Stimulated activated effector memory CD8-positive, alpha-beta T cell treated with anti-CD3 and anti-CD28 coated beads, Interleukin-12 subunit alpha, Interleukin-12 subunit beta, amount 100 ng/mL, for 72 hours (primary cell): ENCODE results near the gene C15orf61.
A peak's percentile ranks its signal among the peaks of the same experiment; 100 is the strongest.

Experiments used
- ATAC-seq: fragments of 150-1000 bp; cut with Tn5 transposase; 2 replicates; pipeline ENCODE4 v1.10.0; 2021
- DNase-seq, 2 donors: peaks; one replicate each; pipeline ENCODE4 v3.0.0; 2021 to 2022; ENCODE audit warnings: low spot score in 2 of 2
- H3K27ac Mint-ChIP-seq: one replicate; pipeline ENCODE4 v1.8.0; 2022; ENCODE audit warnings: mild to moderate bottlenecking, mixed read lengths
- H3K36me3 Mint-ChIP-seq: one replicate; pipeline ENCODE4 v1.8.0; 2022; ENCODE audit warnings: mild to moderate bottlenecking, mixed read lengths
- H3K4me1 Mint-ChIP-seq: one replicate; pipeline ENCODE4 v1.8.0; 2022; ENCODE audit warnings: mixed read lengths
- H3K4me3 Mint-ChIP-seq: one replicate; pipeline ENCODE4 v1.8.0; 2022; ENCODE audit warnings: mild to moderate bottlenecking, mixed read lengths
- H3K9me3 Mint-ChIP-seq: one replicate; pipeline ENCODE4 v1.8.0; 2022; ENCODE audit warnings: mixed read lengths

Gene C15orf61

GRCh38 chr15:67508407-67508806, 12.5 kb upstream of the C15orf61 start:
- peaks cover 19% of the 10 kb centered on the region for H3K36me3 Mint-ChIP-seq
- DNase-seq (no peak), ATAC-seq (no peak)
- no peak overlapping the region for H3K4me3 Mint-ChIP-seq
- H3K4me1 Mint-ChIP-seq, result no peaks in the 10 kb centered on the region
- H3K9me3 Mint-ChIP-seq, result no peaks in the 10 kb centered on the region
- no peak overlapping the region for H3K27ac Mint-ChIP-seq

GRCh38 chr15:67509918-67510317, 11.0 kb upstream of the C15orf61 start:
- H3K4me1 Mint-ChIP-seq, result no peaks in the 10 kb centered on the region
- H3K27ac Mint-ChIP-seq, result no peak overlapping the region
- no peak overlapping the region for H3K4me3 Mint-ChIP-seq
- ATAC-seq (no peak), DNase-seq (no peak)
- peaks cover 23% of the 10 kb centered on the region for H3K36me3 Mint-ChIP-seq
- no peaks in the 10 kb centered on the region for H3K9me3 Mint-ChIP-seq

GRCh38 chr15:67510597-67511190, 10.2 kb upstream of the C15orf61 start:
- peaks cover 28% of the 10 kb centered on the region for H3K36me3 Mint-ChIP-seq
- H3K4me1 Mint-ChIP-seq, result no peaks in the 10 kb centered on the region
- DNase-seq (no peak), ATAC-seq (no peak)
- H3K27ac Mint-ChIP-seq, result no peak overlapping the region
- no peak overlapping the region for H3K4me3 Mint-ChIP-seq
- H3K9me3 Mint-ChIP-seq, result no peaks in the 10 kb centered on the region

DNA sequence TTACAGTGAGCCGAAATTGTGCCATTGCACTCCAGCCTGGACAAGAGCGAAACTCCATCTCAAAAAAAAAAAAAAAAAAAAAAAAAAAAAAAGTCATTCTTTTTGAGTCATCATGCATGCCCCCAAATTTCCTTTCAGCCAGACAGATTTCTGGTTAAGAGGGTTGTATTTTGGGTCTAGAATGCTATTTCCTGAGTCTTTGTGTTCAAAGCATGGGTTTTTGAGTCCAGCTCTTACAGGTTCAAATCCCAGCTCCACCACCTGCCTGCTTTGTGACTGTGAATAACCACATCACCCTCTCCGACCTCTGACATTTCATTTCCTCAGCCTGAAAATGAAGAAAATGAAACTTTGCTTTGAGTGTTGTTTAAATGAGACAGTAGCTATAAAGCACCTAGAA, 9.3 kb upstream of the C15orf61 start:
- no peak overlapping the region for H3K4me3 Mint-ChIP-seq
- no peak for DNase-seq
- H3K36me3 Mint-ChIP-seq, result peaks cover 28% of the 10 kb centered on the region
- H3K27ac Mint-ChIP-seq, result no peak overlapping the region
- ATAC-seq, result no peak
- H3K4me1 Mint-ChIP-seq, result no peaks in the 10 kb centered on the region
- H3K9me3 Mint-ChIP-seq, result no peaks in the 10 kb centered on the region

GRCh38 chr15:67512140-67512539, 8.8 kb upstream of the C15orf61 start:
- no peak for DNase-seq
- Mint-ChIP-seq H3K4me3 (no peak overlapping the region), H3K9me3 (no peaks in the 10 kb centered on the region), H3K4me1 (no peaks in the 10 kb centered on the region), H3K27ac (no peak overlapping the region), H3K36me3 (peaks cover 28% of the 10 kb centered on the region)
- no peak for ATAC-seq

- H3K9me3 Mint-ChIP-seq, result no peaks in the 10 kb centered on the region
- DNase-seq (no peak), ATAC-seq (no peak)
- no peak overlapping the region for H3K4me3 Mint-ChIP-seq
- peaks cover 28% of the 10 kb centered on the region for H3K36me3 Mint-ChIP-seq
- no peaks in the 10 kb centered on the region for H3K4me1 Mint-ChIP-seq
- H3K27ac Mint-ChIP-seq, result no peak overlapping the region
These were observed 7.8 kb upstream of the C15orf61 start for GRCh38 chr15:67512933-67513714.

DNA sequence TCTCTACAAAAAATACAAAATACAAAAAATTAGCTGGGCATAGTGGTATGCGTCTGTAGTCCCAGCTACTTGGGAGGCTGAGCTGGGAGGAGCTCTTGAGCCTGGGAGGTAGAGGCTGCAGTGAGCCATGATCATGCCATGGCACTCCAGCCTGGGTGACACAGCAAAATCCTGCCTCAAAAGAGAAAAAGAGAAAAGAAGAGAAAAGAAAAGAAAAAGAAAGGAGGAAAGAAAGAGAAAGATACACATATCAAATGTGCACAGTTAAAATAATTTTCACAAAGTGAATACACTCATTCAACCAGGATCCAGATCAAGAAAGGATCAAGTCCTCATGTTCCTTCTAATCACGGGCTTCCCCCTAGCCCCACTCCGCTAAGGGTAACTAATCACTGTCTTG, 5.8 kb upstream of the C15orf61 start:
- ATAC-seq (no peak), DNase-seq (no peak)
- H3K36me3 Mint-ChIP-seq, result peaks cover 28% of the 10 kb centered on the region
- H3K4me1 Mint-ChIP-seq, result no peaks in the 10 kb centered on the region
- H3K4me3 Mint-ChIP-seq, result no peak overlapping the region
- H3K27ac Mint-ChIP-seq, result no peak overlapping the region
- no peaks in the 10 kb centered on the region for H3K9me3 Mint-ChIP-seq

DNA sequence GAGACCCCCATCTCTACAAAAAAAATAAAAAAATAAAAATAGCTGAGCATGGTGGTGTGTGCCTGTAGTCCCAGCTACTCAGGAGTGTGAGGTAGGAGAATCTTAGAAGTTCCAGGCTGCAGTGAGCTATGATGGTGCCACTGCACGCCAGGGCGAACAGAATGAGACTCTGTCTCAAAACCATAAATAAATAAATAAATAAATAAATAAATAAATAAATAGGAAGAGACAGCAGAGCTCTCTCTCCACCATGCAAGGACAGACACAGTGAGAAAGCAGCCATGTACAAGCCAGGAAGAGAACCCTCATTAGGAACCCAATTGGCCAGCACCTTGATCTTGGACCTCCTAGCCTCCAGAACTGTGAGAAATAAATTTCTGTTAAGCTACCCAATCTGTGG, 5.4 kb upstream of the C15orf61 start:
- Mint-ChIP-seq H3K27ac (no peak overlapping the region), H3K36me3 (peaks cover 28% of the 10 kb centered on the region), H3K4me3 (no peak overlapping the region), H3K9me3 (no peaks in the 10 kb centered on the region), H3K4me1 (no peaks in the 10 kb centered on the region)
- DNase-seq, result no peak
- no peak for ATAC-seq

- H3K4me1 Mint-ChIP-seq, result peaks cover 21% of the 10 kb centered on the region
- no peaks in the 10 kb centered on the region for H3K9me3 Mint-ChIP-seq
- peaks cover 6% of the 10 kb centered on the region for H3K36me3 Mint-ChIP-seq
- H3K4me3 Mint-ChIP-seq, result peak overlapping the region; percentile 93
- ATAC-seq, result peak; percentile 1
- H3K27ac Mint-ChIP-seq, result peak overlapping the region; percentile 96
- DNase-seq, result no peak
These were observed 456 bp upstream of the C15orf61 start for GRCh38 chr15:67520321-67521028.

GRCh38 chr15:67521783-67522568, 1.0 kb downstream of the C15orf61 start:
- ATAC-seq (no peak), DNase-seq (no peak)
- peak overlapping the region; percentile 93 for H3K4me3 Mint-ChIP-seq
- peaks cover 21% of the 10 kb centered on the region for H3K4me1 Mint-ChIP-seq
- peaks cover 6% of the 10 kb centered on the region for H3K36me3 Mint-ChIP-seq
- H3K9me3 Mint-ChIP-seq, result no peaks in the 10 kb centered on the region
- peak overlapping the region; percentile 96 for H3K27ac Mint-ChIP-seq

DNA sequence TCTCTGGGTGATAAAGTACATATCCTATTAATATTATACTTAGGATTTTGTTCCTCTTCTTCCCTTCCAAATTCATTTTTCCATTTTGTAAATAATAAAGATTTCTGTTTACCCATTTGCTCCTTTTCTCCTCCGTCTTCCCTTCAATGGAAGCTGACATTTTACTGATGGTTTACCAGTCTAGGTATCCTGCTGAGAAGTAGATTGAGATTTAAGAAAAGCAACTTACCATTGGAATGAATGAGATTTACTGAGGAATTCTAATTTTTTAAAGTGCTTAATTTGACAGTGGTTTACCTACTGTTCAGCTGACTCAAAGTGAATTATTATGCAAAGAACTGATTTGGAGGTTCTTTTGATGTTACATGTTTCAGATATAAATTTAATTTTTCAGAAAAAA, 2.4 kb downstream of the C15orf61 start:
- ATAC-seq, result no peak
- Mint-ChIP-seq H3K36me3 (peaks cover 6% of the 10 kb centered on the region), H3K27ac (no peak overlapping the region), H3K4me1 (peaks cover 21% of the 10 kb centered on the region), H3K9me3 (no peaks in the 10 kb centered on the region), H3K4me3 (no peak overlapping the region)
- no peak for DNase-seq

- Mint-ChIP-seq H3K4me1 (peaks cover 21% of the 10 kb centered on the region), H3K36me3 (peaks cover 6% of the 10 kb centered on the region), H3K27ac (no peak overlapping the region), H3K9me3 (no peaks in the 10 kb centered on the region), H3K4me3 (no peak overlapping the region)
- DNase-seq, result no peak
- ATAC-seq, result no peak
These were observed 3.3 kb downstream of the C15orf61 start for GRCh38 chr15:67524235-67524634.

- H3K4me3 Mint-ChIP-seq, result no peak overlapping the region
- peaks cover 10% of the 10 kb centered on the region for H3K4me1 Mint-ChIP-seq
- no peak overlapping the region for H3K27ac Mint-ChIP-seq
- DNase-seq (no peak), ATAC-seq (no peak)
- H3K9me3 Mint-ChIP-seq, result no peaks in the 10 kb centered on the region
- H3K36me3 Mint-ChIP-seq, result no peaks in the 10 kb centered on the region
These were observed 7.6 kb downstream of the C15orf61 start for GRCh38 chr15:67528513-67528912.

DNA sequence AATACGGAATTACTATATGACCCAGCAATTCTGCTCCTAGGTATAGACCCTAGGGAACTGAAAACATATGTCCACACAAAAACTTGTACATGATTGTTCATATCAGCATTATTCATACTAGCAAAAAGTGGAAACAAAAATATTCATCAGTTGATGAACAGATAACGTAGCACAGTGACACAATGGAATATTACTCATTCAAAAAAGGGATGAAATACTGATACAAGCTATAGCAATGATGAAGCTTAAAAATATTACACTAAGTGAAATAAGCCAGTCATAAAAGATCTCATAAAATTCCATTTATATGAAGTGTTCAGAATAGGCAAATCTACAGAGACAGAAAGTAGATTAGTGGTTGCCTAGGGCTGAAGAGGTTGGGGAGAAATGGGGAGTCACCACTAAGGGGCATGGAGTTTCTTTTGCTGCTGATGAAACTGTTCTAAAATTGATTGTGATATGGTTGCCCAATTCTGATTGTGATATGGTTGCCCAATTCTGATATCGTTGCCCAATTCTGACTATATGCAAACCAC, 10.5 kb downstream of the C15orf61 start:
- H3K9me3 Mint-ChIP-seq, result no peaks in the 10 kb centered on the region
- H3K4me3 Mint-ChIP-seq, result no peak overlapping the region
- ATAC-seq, result peak; percentile 79
- no peak for DNase-seq
- H3K36me3 Mint-ChIP-seq, result no peaks in the 10 kb centered on the region
- peaks cover 4% of the 10 kb centered on the region for H3K4me1 Mint-ChIP-seq
- no peak overlapping the region for H3K27ac Mint-ChIP-seq

DNA sequence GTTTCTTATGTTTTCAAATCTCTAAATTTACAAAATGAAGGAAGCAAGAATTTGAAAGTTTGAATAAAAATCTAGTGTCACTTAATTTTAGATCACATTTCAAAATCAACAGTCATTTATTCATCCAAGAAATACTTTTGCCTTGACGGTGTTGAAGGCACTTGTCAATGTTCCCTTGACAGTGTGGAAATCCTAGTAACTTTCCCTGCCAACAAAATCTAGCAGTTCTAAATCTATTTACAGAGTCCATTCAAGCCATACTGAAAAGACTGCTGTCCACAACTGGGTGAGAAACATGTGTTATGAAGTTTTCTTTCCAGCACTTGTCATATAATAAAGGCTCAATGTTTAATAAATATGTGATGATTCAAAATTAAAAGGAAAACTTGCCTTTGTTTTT, 12.9 kb downstream of the C15orf61 start:
- ATAC-seq (no peak), DNase-seq (no peak)
- no peak overlapping the region for H3K27ac Mint-ChIP-seq

More for the DNA sequence above, 12.9 kb downstream of the C15orf61 start:
- Mint-ChIP-seq H3K4me3 (no peak overlapping the region), H3K4me1 (peaks cover 13% of the 10 kb centered on the region), H3K9me3 (no peaks in the 10 kb centered on the region), H3K36me3 (no peaks in the 10 kb centered on the region)
